K562 (cell line): ENCODE data around the gene SALL2.

Experiments
- ATF1 ChIP-seq, 2 experiments: fragments of 450-650 bp in 1 of 2; IDR thresholded peaks; 2 replicates each; pipeline ENCODE4 v1.6.1; 2016; ENCODE audit warnings: missing compliant biosample characterization in 1 of 2, missing genetic modification characterization in 1 of 2
- FOS ChIP-seq: IDR thresholded peaks from 3 replicates; pipeline ENCODE4 v1.6.1; 2011; ENCODE audit not compliant: insufficient read length; ENCODE audit errors: extremely low read depth
- NR2C1 ChIP-seq, 2 experiments: fragments of 450-650 bp; IDR thresholded peaks; 2 replicates each; pipeline ENCODE4 v1.6.1; 2017; ENCODE audit warnings: mild to moderate bottlenecking in 2 of 2, antibody characterized with exemption in 1 of 2, inconsistent platforms in 1 of 2, missing compliant biosample characterization in 1 of 2, missing genetic modification characterization in 1 of 2
- NR3C1 ChIP-seq: sonication (generic); formaldehyde crosslinking; IDR thresholded peaks from 2 replicates; pipeline ENCODE4 v1.8.1; 2022; ENCODE audit warnings: missing genetic modification reagents
- ZNF134 ChIP-seq: fragments of 250-450 bp; sonication (Bioruptor Pico); conservative IDR thresholded peaks from 2 replicates; pipeline ENCODE4 v1.4.0; 2020
- TF ChIP-seq, protein P1 (sequence below), 3 experiments: IDR thresholded peaks in 2 of 3; conservative IDR thresholded peaks in 1 of 3; 2 replicates each; pipeline ENCODE4 v1.5.1; 2011 to 2012; ENCODE audit warnings: low read length in 3 of 3, mild to moderate bottlenecking in 3 of 3, control low read depth in 2 of 3, improper control_type of control experiment in 1 of 3, inconsistent platforms in 1 of 3, low read depth in 1 of 3, mixed read lengths in 1 of 3, moderate library complexity in 1 of 3; ENCODE audit not compliant: insufficient read depth in 2 of 3
- TF ChIP-seq, protein P2 (sequence below): fragments of 450-650 bp; formaldehyde crosslinking; IDR thresholded peaks from 2 replicates; pipeline ENCODE4 v1.4.0; 2022; ENCODE audit warnings: missing genetic modification characterization
- TF ChIP-seq, protein P3 (sequence below): IDR thresholded peaks from 2 replicates; pipeline ENCODE4 v1.6.1; 2016; ENCODE audit warnings: missing genetic modification characterization, missing compliant biosample characterization
- TF ChIP-seq, protein P4 (sequence below): fragments of 450-650 bp; formaldehyde crosslinking; IDR thresholded peaks from 2 replicates; pipeline ENCODE4 v1.4.0; 2020; ENCODE audit warnings: mild to moderate bottlenecking, moderate library complexity
- TF ChIP-seq, protein P5 (sequence below): sonication (generic); formaldehyde crosslinking; IDR thresholded peaks from 2 replicates; pipeline ENCODE4 v1.8.0; 2022; ENCODE audit warnings: mild to moderate bottlenecking, missing genetic modification reagents

DNA sequence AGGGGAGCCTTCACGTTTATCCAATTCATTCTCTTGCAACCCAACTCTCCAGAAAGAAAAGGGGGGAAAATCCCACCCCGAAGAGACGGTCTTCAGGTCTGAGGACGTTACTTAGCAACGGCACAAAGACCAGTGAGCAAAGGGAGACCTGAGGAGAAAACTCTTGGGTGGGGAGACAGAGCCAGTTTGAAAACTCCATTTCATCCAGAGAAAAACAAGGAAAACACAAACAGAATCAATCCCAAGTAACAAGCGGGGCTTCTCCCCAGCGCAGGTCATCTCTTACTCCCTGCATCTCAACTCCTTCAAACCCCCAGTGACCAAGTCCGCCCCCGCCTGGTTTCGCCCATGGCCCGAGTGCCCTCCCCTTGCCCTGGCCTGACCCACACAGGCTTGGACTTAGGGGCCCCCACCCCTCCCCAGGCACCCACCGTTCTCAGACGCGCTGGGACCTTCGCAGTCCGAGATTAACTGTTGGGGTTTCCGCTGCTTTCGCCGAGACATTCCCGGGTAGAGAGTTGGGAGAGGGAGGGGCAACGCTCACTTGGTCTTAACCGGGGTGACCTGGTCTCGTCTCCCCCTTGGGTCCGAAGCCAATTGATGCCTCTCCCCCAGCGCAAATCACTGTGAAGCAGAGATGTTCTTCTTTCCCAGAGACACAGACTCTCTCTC, 10.4 kb upstream of the SALL2 start:
- TF ChIP-seq, protein P1, sequence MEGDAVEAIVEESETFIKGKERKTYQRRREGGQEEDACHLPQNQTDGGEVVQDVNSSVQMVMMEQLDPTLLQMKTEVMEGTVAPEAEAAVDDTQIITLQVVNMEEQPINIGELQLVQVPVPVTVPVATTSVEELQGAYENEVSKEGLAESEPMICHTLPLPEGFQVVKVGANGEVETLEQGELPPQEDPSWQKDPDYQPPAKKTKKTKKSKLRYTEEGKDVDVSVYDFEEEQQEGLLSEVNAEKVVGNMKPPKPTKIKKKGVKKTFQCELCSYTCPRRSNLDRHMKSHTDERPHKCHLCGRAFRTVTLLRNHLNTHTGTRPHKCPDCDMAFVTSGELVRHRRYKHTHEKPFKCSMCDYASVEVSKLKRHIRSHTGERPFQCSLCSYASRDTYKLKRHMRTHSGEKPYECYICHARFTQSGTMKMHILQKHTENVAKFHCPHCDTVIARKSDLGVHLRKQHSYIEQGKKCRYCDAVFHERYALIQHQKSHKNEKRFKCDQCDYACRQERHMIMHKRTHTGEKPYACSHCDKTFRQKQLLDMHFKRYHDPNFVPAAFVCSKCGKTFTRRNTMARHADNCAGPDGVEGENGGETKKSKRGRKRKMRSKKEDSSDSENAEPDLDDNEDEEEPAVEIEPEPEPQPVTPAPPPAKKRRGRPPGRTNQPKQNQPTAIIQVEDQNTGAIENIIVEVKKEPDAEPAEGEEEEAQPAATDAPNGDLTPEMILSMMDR (IDR thresholded peaks at IDR 0.05 in 2 of 3, conservative IDR thresholded peaks at IDR 0.05 in 1 of 3; ENCODE audit: insufficient read depth in 2 of 3, low read depth in 1 of 3, low read length in 3 of 3): no peak
- no peak for TF ChIP-seq ATF1 (CRISPR knock-in tag; IDR thresholded peaks at IDR 0.05)
- TF ChIP-seq ATF1 (tag; IDR thresholded peaks at IDR 0.05): no peak
- TF ChIP-seq, protein P2, sequence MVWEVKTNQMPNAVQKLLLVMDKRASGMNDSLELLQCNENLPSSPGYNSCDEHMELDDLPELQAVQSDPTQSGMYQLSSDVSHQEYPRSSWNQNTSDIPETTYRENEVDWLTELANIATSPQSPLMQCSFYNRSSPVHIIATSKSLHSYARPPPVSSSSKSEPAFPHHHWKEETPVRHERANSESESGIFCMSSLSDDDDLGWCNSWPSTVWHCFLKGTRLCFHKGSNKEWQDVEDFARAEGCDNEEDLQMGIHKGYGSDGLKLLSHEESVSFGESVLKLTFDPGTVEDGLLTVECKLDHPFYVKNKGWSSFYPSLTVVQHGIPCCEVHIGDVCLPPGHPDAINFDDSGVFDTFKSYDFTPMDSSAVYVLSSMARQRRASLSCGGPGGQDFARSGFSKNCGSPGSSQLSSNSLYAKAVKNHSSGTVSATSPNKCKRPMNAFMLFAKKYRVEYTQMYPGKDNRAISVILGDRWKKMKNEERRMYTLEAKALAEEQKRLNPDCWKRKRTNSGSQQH (CRISPR knock-in tag): no peak
- no peak for TF ChIP-seq NR2C1 (IDR thresholded peaks at IDR 0.05)
- no peak for TF ChIP-seq NR2C1 (tag; IDR thresholded peaks at IDR 0.05)
- TF ChIP-seq, protein P3, sequence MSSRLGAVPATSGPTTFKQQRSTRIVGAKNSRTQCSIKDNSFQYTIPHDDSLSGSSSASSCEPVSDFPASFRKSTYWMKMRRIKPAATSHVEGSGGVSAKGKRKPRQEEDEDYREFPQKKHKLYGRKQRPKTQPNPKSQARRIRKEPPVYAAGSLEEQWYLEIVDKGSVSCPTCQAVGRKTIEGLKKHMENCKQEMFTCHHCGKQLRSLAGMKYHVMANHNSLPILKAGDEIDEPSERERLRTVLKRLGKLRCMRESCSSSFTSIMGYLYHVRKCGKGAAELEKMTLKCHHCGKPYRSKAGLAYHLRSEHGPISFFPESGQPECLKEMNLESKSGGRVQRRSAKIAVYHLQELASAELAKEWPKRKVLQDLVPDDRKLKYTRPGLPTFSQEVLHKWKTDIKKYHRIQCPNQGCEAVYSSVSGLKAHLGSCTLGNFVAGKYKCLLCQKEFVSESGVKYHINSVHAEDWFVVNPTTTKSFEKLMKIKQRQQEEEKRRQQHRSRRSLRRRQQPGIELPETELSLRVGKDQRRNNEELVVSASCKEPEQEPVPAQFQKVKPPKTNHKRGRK (tag): no peak
- TF ChIP-seq NR3C1 (CRISPR knock-in tag): no peak
- TF ChIP-seq, protein P4, sequence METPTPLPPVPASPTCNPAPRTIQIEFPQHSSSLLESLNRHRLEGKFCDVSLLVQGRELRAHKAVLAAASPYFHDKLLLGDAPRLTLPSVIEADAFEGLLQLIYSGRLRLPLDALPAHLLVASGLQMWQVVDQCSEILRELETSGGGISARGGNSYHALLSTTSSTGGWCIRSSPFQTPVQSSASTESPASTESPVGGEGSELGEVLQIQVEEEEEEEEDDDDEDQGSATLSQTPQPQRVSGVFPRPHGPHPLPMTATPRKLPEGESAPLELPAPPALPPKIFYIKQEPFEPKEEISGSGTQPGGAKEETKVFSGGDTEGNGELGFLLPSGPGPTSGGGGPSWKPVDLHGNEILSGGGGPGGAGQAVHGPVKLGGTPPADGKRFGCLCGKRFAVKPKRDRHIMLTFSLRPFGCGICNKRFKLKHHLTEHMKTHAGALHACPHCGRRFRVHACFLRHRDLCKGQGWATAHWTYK (CRISPR knock-in tag): no peak
- TF ChIP-seq FOS: no peak
- TF ChIP-seq, protein P5, sequence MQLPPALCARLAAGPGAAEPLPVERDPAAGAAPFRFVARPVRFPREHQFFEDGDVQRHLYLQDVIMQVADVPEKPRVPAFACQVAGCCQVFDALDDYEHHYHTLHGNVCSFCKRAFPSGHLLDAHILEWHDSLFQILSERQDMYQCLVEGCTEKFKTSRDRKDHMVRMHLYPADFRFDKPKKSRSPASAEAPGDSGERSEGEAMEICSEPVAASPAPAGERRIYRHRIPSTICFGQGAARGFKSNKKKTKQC (CRISPR knock-in tag): no peak
- no peak for TF ChIP-seq ZNF134 (CRISPR knock-in tag)
